Loucy (cell line): ENCODE results near the gene SLC5A10.

ENCODE experiments used
- CTCF ChIP-seq: fragments of 200-600 bp; sonication (generic); conservative IDR thresholded peaks from 2 replicates; pipeline ENCODE4 v1.5.1; 2014; ENCODE audit warnings: mild to moderate bottlenecking, antibody characterized with exemption, low read length
- EZH2phosphoT487 ChIP-seq: fragments of 200-600 bp; IDR thresholded peaks from 2 replicates; pipeline ENCODE4 v1.6.1; 2018; ENCODE audit warnings: antibody characterized with exemption, mild to moderate bottlenecking, moderate library complexity, borderline replicate concordance

- TF ChIP-seq CTCF = no peak
- TF ChIP-seq EZH2phosphoT487 = no peak
Measured at GRCh38 chr17:19013806-19014627, 62.1 kb downstream of the SLC5A10 start.
